Fibroblast of peridontal ligament (primary cell): ENCODE data around the gene SLC6A13.

Experiments
- DNase-seq: peaks from one replicate; pipeline ENCODE4 v3.0.0-alpha.2; 2010; ENCODE audit errors: extremely low read depth

SLC6A13 gene

GRCh38 chr12:178829-179109 is 83.9 kb downstream of the SLC6A13 start:
- DNase-seq: no peak

- DNase-seq: no peak
These were observed 84.4 kb downstream of the SLC6A13 start for GRCh38 chr12:177980-178828.

GRCh38 chr12:177336-177979 is 85.2 kb downstream of the SLC6A13 start:
- no peak for DNase-seq

- peak; percentile 34 for DNase-seq
These were observed 86.1 kb downstream of the SLC6A13 start for GRCh38 chr12:176321-177181.

GRCh38 chr12:175759-176158 is 86.9 kb downstream of the SLC6A13 start:
- DNase-seq: no peak

GRCh38 chr12:175250-175649 is 87.4 kb downstream of the SLC6A13 start:
- DNase-seq: no peak

GRCh38 chr12:174596-174995 is 88.0 kb downstream of the SLC6A13 start:
- no peak for DNase-seq

GRCh38 chr12:174124-174523 is 88.5 kb downstream of the SLC6A13 start:
- DNase-seq: no peak

GRCh38 chr12:172732-173161 is 89.9 kb downstream of the SLC6A13 start:
- DNase-seq: no peak

GRCh38 chr12:171743-172676 is 90.6 kb downstream of the SLC6A13 start:
- no peak for DNase-seq

GRCh38 chr12:171276-171675 is 91.4 kb downstream of the SLC6A13 start:
- DNase-seq: no peak
